ENCODE measurements around the gene POC1A. TPM values are rescaled to one million over a fixed set of nuclear protein-coding genes. Genes with fewer than 3 reads are reported as not detected.

The POC1A gene
- total and polyA plus RNA-seq, 2 donors (not counting 1 experiment from before 2014, with no cell fraction given) = 1.7 to 2.8 TPM

- Histone ChIP-seq H3K36me3 (replicated peaks in 1 of 2; ENCODE audit: control extremely low read depth in 1 of 2, control insufficient read depth in 1 of 2, extremely low read depth in 1 of 2, insufficient read depth in 2 of 2, low read length in 1 of 2) (no peaks in the 10 kb centered on the region), H2AFZ (ENCODE audit: insufficient read depth, low read depth, low read length, poor library complexity, severe bottlenecking) (no peak overlapping the region), H3K79me2 (ENCODE audit: control insufficient read depth, insufficient read depth, low read length) (no peaks in the 10 kb centered on the region), H4K20me1 (ENCODE audit: control insufficient read depth, insufficient read depth, low read length, poor library complexity, severe bottlenecking) (no peaks in the 10 kb centered on the region), H3K9ac (ENCODE audit: low read length) (no peak overlapping the region), H3K9me3 (ENCODE audit: control extremely low read depth in 1 of 3, control insufficient read depth in 2 of 3, insufficient read depth in 1 of 3, low read length in 2 of 3) (no peaks in the 10 kb centered on the region), H3K4me2 (replicated peaks; ENCODE audit: low read depth, low read length, poor library complexity, severe bottlenecking) (no peak overlapping the region), H3K4me3 (ENCODE audit: control extremely low read depth in 1 of 5, extremely low read depth in 1 of 5, insufficient read depth in 1 of 5, low read depth in 2 of 5, low read length in 4 of 5) (no peak overlapping the region), H3K27me3 (replicated peaks in 1 of 4; ENCODE audit: control extremely low read depth in 1 of 4, control insufficient read depth in 3 of 4, insufficient read depth in 4 of 4, low read length in 3 of 4) (no peaks in the 10 kb centered on the region), H3K4me1 (ENCODE audit: control insufficient read depth in 2 of 2, insufficient read depth in 2 of 2, low read length in 2 of 2) (peaks cover 0 to 7% of the 10 kb centered on the region in 2 donors), H3K27ac (ENCODE audit: low read length in 2 of 2) (no peak overlapping the region)
- no peak overlapping the region for H3K27ac Mint-ChIP-seq
- DNase-seq (no peak), ATAC-seq (ENCODE audit: low read depth) (no peak)
- H3K4me1 Mint-ChIP-seq = peaks cover 3% of the 10 kb centered on the region
- CTCF ChIA-PET = no interaction called here
- no peaks in the 10 kb centered on the region for H3K27me3 Mint-ChIP-seq
- POLR2A ChIA-PET = no interaction called here
- no peaks in the 10 kb centered on the region for H3K9me3 Mint-ChIP-seq (ENCODE audit: insufficient read depth)
- intact Hi-C loops (cut with micrococcal nuclease) = no loop called here
- H3K4me3 Mint-ChIP-seq = no peak overlapping the region
- WGBS (ENCODE audit: insufficient coverage) = 52% methylated on average over 17 of the region's 20 CpGs
- no peak for TF ChIP-seq EZH2 (IDR thresholded peaks at IDR 0.05; ENCODE audit: borderline replicate concordance, insufficient read depth, low read depth, low read length, poor library complexity, severe bottlenecking)
Measured at GRCh38 chr3:52108302-52109232, 45.7 kb downstream of the POC1A start.

- no peak overlapping the region for H3K4me3 Mint-ChIP-seq
- no peak overlapping the region for H3K27ac ChIP-seq (ENCODE audit: low read length in 2 of 2)
- no peak for DNase-seq
- ATAC-seq (ENCODE audit: low read depth) = no peak
- no peaks in the 10 kb centered on the region for H3K27me3 Mint-ChIP-seq
- no peaks in the 10 kb centered on the region for H4K20me1 ChIP-seq (ENCODE audit: control insufficient read depth, insufficient read depth, low read length, poor library complexity, severe bottlenecking)
- no peak overlapping the region for H3K4me3 ChIP-seq (ENCODE audit: control extremely low read depth in 1 of 5, extremely low read depth in 1 of 5, insufficient read depth in 1 of 5, low read depth in 2 of 5, low read length in 4 of 5)
- H3K9me3 ChIP-seq (ENCODE audit: control extremely low read depth in 1 of 3, control insufficient read depth in 2 of 3, insufficient read depth in 1 of 3, low read length in 2 of 3) = no peaks in the 10 kb centered on the region
- H3K79me2 ChIP-seq (ENCODE audit: control insufficient read depth, insufficient read depth, low read length) = no peaks in the 10 kb centered on the region
- H3K4me1 Mint-ChIP-seq = peaks cover 3% of the 10 kb centered on the region
- H3K9ac ChIP-seq (ENCODE audit: low read length) = no peak overlapping the region
- H3K9me3 Mint-ChIP-seq (ENCODE audit: insufficient read depth) = no peaks in the 10 kb centered on the region
- ChIA-PET POLR2A (no interaction called here), CTCF (no interaction called here)
- H2AFZ ChIP-seq (ENCODE audit: insufficient read depth, low read depth, low read length, poor library complexity, severe bottlenecking) = no peak overlapping the region
- H3K4me2 ChIP-seq (replicated peaks; ENCODE audit: low read depth, low read length, poor library complexity, severe bottlenecking) = no peak overlapping the region
- intact Hi-C loops (cut with micrococcal nuclease) = no loop called here
- peaks cover 0 to 7% of the 10 kb centered on the region in 2 donors for H3K4me1 ChIP-seq (ENCODE audit: control insufficient read depth in 2 of 2, insufficient read depth in 2 of 2, low read length in 2 of 2)
- WGBS (ENCODE audit: insufficient coverage) = 98% methylated on average over 7 of the region's 11 CpGs
- no peaks in the 10 kb centered on the region for H3K36me3 ChIP-seq (replicated peaks in 1 of 2; ENCODE audit: control extremely low read depth in 1 of 2, control insufficient read depth in 1 of 2, extremely low read depth in 1 of 2, insufficient read depth in 2 of 2, low read length in 1 of 2)
- H3K27ac Mint-ChIP-seq = no peak overlapping the region
- TF ChIP-seq CTCF (IDR thresholded peaks at IDR 0.05) (no peak), EZH2 (IDR thresholded peaks at IDR 0.05; ENCODE audit: borderline replicate concordance, insufficient read depth, low read depth, low read length, poor library complexity, severe bottlenecking) (no peak)
- H3K27me3 ChIP-seq (replicated peaks in 1 of 4; ENCODE audit: control extremely low read depth in 1 of 4, control insufficient read depth in 3 of 4, insufficient read depth in 4 of 4, low read length in 3 of 4) = no peaks in the 10 kb centered on the region
Measured at GRCh38 chr3:52106951-52107611, 47.1 kb downstream of the POC1A start.
